NCI-H748 (cell line): ENCODE results near the gene KDM2A.

Experiments
- DNase-seq: peaks from one replicate; lab custom pipeline; 2025; ENCODE audit not compliant: unreplicated experiment; lab: John Stamatoyannopoulos, UW

KDM2A gene

GRCh38 chr11:67271205-67271540 lies 152.1 kb downstream of the KDM2A start:
- no peak for DNase-seq

GRCh38 chr11:67271541-67272284 lies 152.7 kb downstream of the KDM2A start:
- no peak for DNase-seq

- no peak for DNase-seq
Observed at GRCh38 chr11:67272327-67273259, 153.5 kb downstream of the KDM2A start.

DNA sequence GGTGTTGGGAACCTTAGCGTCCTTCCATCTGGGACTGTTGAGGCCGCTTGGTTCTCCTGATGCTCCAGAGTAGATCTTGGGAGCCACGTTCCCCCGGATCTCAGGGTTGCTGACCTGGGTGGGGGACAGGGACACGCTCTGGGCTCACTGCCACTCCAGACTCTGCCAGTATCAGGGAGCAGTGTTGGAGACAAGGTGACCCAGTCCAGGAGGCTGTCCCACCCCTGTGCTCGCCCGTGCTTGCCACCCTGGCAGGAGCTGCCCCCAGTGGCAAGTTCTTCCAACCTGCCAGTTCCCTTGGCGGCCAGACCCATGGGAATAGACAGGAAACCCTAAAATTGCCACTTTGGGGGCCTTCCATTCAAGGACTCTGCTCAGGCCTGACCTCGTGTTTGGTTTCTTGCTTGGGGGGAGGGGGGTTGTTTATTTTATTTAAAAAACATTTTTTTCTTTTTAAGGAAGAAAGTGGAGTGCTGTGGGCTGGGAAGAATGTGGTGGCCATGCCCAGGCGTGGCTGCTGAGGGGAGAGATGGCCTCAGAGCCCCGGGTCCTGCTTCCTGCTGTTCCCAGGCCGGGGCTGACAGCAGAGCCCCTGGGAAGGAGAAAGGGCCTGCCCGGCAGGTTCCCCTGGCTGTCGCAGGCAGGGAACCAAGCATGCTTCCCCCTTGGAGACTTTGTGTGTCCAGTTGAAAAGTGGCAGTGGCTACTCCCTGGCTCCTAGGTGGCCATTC lies 154.4 kb downstream of the KDM2A start:
- DNase-seq = no peak

DNA sequence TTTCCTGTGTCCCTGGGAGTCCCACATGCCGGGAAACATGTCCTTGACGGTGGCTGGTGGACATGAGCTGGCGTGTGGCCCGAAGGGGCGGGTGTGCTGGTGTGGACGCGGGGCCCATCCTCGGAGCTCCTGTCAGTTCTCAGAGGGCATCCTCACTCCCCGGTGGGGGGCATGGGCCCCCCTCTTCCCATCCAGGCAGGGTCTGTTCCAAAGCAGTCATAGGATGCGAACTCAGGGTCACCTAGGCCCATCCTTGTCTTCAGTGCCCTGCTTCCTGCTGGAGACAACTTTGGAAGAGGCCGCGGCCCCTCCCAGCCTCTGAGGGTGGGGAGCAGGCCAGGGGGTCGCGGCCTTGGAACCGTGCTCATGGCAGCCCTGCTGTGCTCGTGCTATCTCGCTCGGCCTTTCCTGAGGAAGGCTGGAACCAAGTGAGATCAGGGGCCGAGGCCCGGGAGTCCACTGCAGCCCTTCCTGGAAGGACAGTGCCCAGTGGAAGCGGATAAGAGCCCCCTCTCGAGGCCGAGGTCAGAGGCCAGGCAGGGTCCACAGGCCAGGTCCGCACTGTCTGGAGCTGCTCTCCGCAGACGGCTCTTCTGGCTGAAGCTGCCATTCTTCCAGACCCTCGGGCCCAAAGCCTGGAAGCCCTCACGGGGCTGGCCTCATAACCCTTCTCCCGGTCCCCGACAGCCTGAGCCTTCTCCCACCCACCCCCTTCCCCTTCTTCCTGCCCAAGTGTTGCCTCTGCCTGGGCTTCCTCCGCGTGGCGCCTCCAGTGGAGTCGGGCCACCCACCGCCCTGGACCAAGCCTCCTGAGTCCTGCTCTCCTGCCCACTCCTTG lies 155.9 kb downstream of the KDM2A start:
- DNase-seq = no peak

DNA sequence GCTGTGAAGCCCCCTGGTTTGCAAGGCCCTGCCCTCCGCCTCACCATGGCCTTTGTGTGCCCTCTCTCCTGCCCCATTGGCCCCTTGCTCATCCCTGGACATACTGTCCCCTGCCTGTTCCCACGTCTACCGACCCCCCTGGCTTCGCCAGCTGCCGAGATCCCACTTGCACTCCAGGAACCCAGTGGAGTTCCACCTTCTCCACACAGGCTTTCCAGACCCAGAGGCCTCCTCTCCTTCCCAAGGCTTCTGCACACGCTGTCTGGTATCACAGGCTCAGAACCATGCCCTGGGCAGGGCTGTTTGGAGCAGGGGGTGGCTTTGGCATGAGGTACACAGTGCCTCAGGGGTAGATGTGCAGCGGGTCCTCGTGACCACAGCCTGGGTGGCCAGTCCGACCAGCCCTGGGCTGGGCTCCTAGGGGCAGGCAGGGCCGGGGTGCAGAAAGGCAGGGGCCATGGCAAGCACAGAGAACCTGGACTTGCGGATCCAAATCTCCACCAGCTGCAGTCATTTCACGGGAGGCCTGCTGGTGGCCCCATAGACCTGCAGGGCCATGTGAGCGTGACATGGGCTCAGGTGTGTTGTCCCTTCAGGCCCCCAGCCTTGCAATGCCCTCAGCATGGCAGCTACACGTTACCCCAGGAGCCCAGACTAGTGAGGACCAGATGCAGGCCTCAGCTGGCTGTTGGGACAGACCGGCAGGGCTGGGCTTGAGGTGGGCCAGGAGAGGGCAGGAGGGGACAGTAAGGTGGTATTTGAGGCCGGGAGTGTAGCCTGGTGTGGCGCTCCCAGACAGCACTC lies 156.7 kb downstream of the KDM2A start:
- no peak for DNase-seq

GRCh38 chr11:67276781-67277230 lies 157.7 kb downstream of the KDM2A start:
- DNase-seq = no peak

- peak; percentile 80 for DNase-seq
Observed at GRCh38 chr11:67277231-67277961, 158.3 kb downstream of the KDM2A start.

- no peak for DNase-seq
Observed at GRCh38 chr11:67278135-67278938, 159.3 kb downstream of the KDM2A start.

DNA sequence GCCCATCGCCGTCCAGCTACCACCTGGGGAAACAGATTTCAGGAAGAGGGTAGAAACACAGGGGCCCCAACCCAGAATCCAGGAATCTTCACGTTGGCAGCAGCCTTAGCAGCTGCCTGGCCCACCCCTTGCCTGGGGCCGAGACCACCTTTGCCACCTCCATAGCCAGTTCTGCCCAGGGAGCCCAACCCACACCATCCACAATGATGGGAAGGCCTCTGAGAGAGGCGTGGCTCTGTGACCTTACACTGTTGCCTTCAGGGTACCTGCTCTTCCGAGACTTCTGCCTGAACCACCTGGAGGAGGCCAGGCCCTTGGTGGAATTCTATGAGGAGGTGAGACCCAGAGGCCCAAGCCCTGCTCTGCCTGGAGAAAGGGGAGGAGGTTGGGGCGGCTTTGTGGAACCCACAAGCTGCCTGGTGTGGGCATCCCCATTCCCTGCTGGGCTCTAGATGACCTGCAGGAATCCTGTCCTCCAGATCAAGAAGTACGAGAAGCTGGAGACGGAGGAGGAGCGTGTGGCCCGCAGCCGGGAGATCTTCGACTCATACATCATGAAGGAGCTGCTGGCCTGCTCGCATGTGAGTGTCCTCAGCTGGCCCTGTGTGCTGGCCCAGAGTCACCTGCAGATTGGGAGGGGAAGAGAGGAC lies 160.0 kb downstream of the KDM2A start:
- no peak for DNase-seq

GRCh38 chr11:67279589-67280340 lies 160.7 kb downstream of the KDM2A start:
- no peak for DNase-seq

GRCh38 chr11:67280341-67280787 lies 161.3 kb downstream of the KDM2A start:
- no peak for DNase-seq

- DNase-seq = no peak
Observed at GRCh38 chr11:67280788-67281551, 161.9 kb downstream of the KDM2A start.

- no peak for DNase-seq
Observed at GRCh38 chr11:67281552-67282150, 162.6 kb downstream of the KDM2A start.

DNA sequence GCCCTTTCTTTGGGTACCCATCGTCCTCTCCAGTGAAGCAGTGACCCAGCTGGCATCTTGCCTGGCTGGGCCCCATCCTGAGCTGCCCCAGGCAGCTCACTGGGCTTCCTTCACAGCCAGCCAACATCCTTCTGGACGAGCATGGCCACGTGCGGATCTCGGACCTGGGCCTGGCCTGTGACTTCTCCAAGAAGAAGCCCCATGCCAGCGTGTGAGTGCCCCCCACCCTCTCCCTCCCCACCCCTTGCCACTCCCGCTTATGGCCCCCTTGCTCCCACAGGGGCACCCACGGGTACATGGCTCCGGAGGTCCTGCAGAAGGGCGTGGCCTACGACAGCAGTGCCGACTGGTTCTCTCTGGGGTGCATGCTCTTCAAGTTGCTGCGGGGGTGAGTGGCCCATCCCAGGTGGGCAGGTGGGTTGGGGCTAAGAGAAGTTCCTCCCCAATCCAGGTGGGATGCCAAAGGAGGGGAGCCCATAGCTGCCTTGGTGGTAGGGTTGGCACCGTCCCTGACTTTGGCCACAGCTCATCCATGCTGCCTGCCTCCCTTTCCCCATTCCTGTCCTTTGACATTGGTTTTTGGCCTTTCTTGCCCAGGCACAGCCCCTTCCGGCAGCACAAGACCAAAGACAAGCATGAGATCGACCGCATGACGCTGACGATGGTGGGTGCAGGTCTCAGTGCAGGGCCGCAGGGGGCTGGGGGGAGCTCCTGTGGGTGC lies 163.3 kb downstream of the KDM2A start:
- DNase-seq = no peak
